ENCODE measurements around the gene C16orf87. TPM values are rescaled to one million over a fixed set of nuclear protein-coding genes. Genes with fewer than 3 reads are reported as not detected.

C16orf87 gene
- total RNA-seq, 4 donors from 2014 or later, result 4.9 to 12.6 (median 6.8) TPM

DNA sequence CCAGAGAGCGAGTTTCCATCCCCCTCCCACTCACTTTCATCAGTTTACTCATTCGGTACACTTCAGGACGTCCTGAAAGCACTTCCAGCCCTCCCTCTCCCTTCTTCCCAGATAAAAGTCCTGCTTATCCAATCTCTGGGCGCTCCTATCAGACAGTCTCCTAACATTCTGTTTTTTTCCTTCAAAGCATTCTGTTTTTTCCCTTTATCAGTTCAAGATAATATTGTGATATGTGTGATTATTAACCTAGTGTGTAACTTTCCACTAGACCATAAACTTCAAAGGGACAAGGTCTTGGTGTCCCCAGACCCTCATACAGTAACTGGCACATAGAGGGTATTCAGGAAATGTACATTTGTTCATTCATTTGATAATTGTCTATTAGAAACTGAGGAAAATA is 24.4 kb upstream of the C16orf87 start:
- no peaks in the 10 kb centered on the region for H3K36me3 ChIP-seq
- H3K9me3 ChIP-seq, result no peaks in the 10 kb centered on the region
- H3K27ac ChIP-seq, result no peak overlapping the region
- WGBS, result 94% methylated on average over 4 of the region's 4 CpGs
- TF ChIP-seq POLR2AphosphoS5 (IDR thresholded peaks at IDR 0.05), result no peak
- TF ChIP-seq, protein P1, sequence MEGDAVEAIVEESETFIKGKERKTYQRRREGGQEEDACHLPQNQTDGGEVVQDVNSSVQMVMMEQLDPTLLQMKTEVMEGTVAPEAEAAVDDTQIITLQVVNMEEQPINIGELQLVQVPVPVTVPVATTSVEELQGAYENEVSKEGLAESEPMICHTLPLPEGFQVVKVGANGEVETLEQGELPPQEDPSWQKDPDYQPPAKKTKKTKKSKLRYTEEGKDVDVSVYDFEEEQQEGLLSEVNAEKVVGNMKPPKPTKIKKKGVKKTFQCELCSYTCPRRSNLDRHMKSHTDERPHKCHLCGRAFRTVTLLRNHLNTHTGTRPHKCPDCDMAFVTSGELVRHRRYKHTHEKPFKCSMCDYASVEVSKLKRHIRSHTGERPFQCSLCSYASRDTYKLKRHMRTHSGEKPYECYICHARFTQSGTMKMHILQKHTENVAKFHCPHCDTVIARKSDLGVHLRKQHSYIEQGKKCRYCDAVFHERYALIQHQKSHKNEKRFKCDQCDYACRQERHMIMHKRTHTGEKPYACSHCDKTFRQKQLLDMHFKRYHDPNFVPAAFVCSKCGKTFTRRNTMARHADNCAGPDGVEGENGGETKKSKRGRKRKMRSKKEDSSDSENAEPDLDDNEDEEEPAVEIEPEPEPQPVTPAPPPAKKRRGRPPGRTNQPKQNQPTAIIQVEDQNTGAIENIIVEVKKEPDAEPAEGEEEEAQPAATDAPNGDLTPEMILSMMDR (IDR thresholded peaks at IDR 0.05), result no peak
- TF ChIP-seq EP300 (IDR thresholded peaks at IDR 0.05), result no peak
- no peak for TF ChIP-seq POLR2A (IDR thresholded peaks at IDR 0.05)
- no peak for DNase-seq (ENCODE audit: low spot score in 2 of 2)
- H3K4me1 ChIP-seq, result peaks cover 10% of the 10 kb centered on the region
- H3K27me3 ChIP-seq, result no peaks in the 10 kb centered on the region
- H3K4me3 ChIP-seq, result no peak overlapping the region

GRCh38 chr16:46854846-46855245 is 23.9 kb upstream of the C16orf87 start:
- no peak overlapping the region for H3K27ac ChIP-seq
- H3K9me3 ChIP-seq, result no peaks in the 10 kb centered on the region
- WGBS, result 67% methylated on average over 2 of the region's 2 CpGs
- TF ChIP-seq, protein P1 (IDR thresholded peaks at IDR 0.05), result no peak
- TF ChIP-seq EP300 (IDR thresholded peaks at IDR 0.05) (no peak), POLR2A (IDR thresholded peaks at IDR 0.05) (no peak), POLR2AphosphoS5 (IDR thresholded peaks at IDR 0.05) (no peak)
- no peaks in the 10 kb centered on the region for H3K36me3 ChIP-seq
- H3K4me3 ChIP-seq, result no peak overlapping the region
- H3K4me1 ChIP-seq, result peaks cover 10% of the 10 kb centered on the region
- H3K27me3 ChIP-seq, result no peaks in the 10 kb centered on the region
- DNase-seq (ENCODE audit: low spot score in 2 of 2), result no peak

DNA sequence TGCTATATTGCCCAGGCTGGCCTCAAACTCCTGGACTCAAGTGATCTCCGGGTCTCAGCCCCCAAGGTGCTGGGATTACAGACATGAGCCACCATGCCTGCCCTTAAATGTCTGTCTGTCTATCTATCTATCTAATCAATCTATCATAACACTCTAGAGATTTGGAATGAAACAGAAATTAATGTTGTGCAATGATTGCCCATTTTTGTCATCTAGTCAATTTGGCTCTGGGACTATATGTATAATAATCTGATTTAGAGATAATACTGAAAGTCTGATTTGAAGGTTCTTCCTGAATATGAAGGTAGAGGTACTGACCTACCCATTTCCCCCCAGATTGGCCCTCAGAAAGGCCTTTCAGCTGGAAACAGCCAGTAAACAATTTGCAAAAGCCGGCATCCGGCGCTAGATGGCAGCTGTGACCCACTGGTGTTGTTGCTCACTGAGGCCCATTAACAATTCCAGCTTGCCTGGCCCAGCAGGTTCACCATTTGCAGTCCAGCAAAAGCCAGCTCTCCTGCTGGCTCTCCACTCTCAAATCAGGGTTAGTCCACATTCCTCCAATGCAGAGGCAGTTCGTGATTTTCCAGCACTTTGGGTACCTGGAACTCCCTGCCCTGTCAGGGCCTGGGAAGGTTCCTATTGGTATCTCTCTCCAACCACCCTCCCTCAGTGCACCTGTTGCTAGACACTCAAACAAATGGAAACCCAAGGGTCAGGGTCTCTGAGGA is 22.9 kb upstream of the C16orf87 start:
- 14% methylated on average over 5 of the region's 5 CpGs for WGBS
- peak; percentile 75 to 82 for DNase-seq (ENCODE audit: low spot score in 2 of 2)
- Histone ChIP-seq H3K9me3 (no peaks in the 10 kb centered on the region), H3K4me3 (no peak overlapping the region), H3K27ac (no peak overlapping the region), H3K36me3 (no peaks in the 10 kb centered on the region), H3K4me1 (peaks cover 10% of the 10 kb centered on the region), H3K27me3 (no peaks in the 10 kb centered on the region)
- TF ChIP-seq EP300 (IDR thresholded peaks at IDR 0.05), result no peak
- TF ChIP-seq POLR2AphosphoS5 (IDR thresholded peaks at IDR 0.05), result no peak
- TF ChIP-seq POLR2A (IDR thresholded peaks at IDR 0.05), result no peak
- TF ChIP-seq, protein P1 (IDR thresholded peaks at IDR 0.05), result peak; percentile 26 to 70

- no peaks in the 10 kb centered on the region for H3K27me3 ChIP-seq
- no peaks in the 10 kb centered on the region for H3K36me3 ChIP-seq
- H3K4me1 ChIP-seq, result no peaks in the 10 kb centered on the region
- DNase-seq (ENCODE audit: low spot score in 2 of 2), result no peak
- H3K27ac ChIP-seq, result no peak overlapping the region
- H3K9me3 ChIP-seq, result no peaks in the 10 kb centered on the region
- TF ChIP-seq POLR2A (IDR thresholded peaks at IDR 0.05) (no peak), EP300 (IDR thresholded peaks at IDR 0.05) (no peak), POLR2AphosphoS5 (IDR thresholded peaks at IDR 0.05) (no peak)
- TF ChIP-seq, protein P1 (IDR thresholded peaks at IDR 0.05), result no peak
- H3K4me3 ChIP-seq, result no peak overlapping the region
- 70% methylated on average over 3 of the region's 3 CpGs for WGBS
These were observed 21.1 kb upstream of the C16orf87 start for GRCh38 chr16:46852130-46852529.

- H3K4me1 ChIP-seq, result no peaks in the 10 kb centered on the region
- 78% methylated on average over 5 of the region's 5 CpGs for WGBS
- no peak overlapping the region for H3K4me3 ChIP-seq
- H3K9me3 ChIP-seq, result no peaks in the 10 kb centered on the region
- TF ChIP-seq POLR2AphosphoS5 (IDR thresholded peaks at IDR 0.05) (no peak), EP300 (IDR thresholded peaks at IDR 0.05) (no peak), POLR2A (IDR thresholded peaks at IDR 0.05) (no peak)
- TF ChIP-seq, protein P1 (IDR thresholded peaks at IDR 0.05), result no peak
- H3K27ac ChIP-seq, result no peak overlapping the region
- DNase-seq (ENCODE audit: low spot score in 2 of 2), result no peak
- H3K36me3 ChIP-seq, result no peaks in the 10 kb centered on the region
- peaks cover under 1% of the 10 kb centered on the region for H3K27me3 ChIP-seq
These were observed 19.9 kb upstream of the C16orf87 start for GRCh38 chr16:46850619-46851555.
